ENCODE measurements around the gene ABCB4.

The ABCB4 gene

GRCh38 chr7:87361320-87361719, 114.2 kb downstream of the ABCB4 start:
- H3K36me3 ChIP-seq (ENCODE audit: control insufficient read depth in 4 of 4, insufficient read depth in 4 of 4, low read length in 3 of 4), result peaks cover 4 to 18% (median 10%) of the 10 kb centered on the region in 4 experiments
- H3K9me3 ChIP-seq (ENCODE audit: control extremely low read depth in 1 of 5, control insufficient read depth in 4 of 5, insufficient read depth in 2 of 5, low read depth in 1 of 5, low read length in 4 of 5), result no peaks in the 10 kb centered on the region
- DNase-seq, result no peak
- no peak overlapping the region for H3K27ac ChIP-seq (ENCODE audit: insufficient read depth in 1 of 2, low read depth in 1 of 2, low read length in 2 of 2, poor library complexity in 1 of 2, severe bottlenecking in 2 of 2)
- POLR2A ChIA-PET, result interaction anchor here (0.6 kb wide), 1 partner anchor 788 kb away, joined by 3 read pairs; no protein-coding TSS in a partner anchor
- H3K27me3 ChIP-seq (replicated peaks in 2 of 5; ENCODE audit: control insufficient read depth in 4 of 5, insufficient read depth in 5 of 5, low read length in 4 of 5), result no peaks in the 10 kb centered on the region
- CTCF ChIA-PET, result interaction anchor here (1.1 to 1.7 kb wide), 3 partner anchors 15 to 19 kb away, joined by 3 to 4 read pairs (median 3); partner anchors contain the start of gene CROT
- WGBS (ENCODE audit: insufficient coverage), result 100% methylated on average over 2 of the region's 2 CpGs
- H3K4me1 ChIP-seq (ENCODE audit: control extremely low read depth in 1 of 4, control insufficient read depth in 4 of 4, insufficient read depth in 4 of 4, low read length in 3 of 4), result no peaks in the 10 kb centered on the region
- H3K4me3 ChIP-seq (ENCODE audit: control insufficient read depth in 1 of 7, extremely low read depth in 1 of 7, insufficient read depth in 4 of 7, low read depth in 2 of 7, low read length in 6 of 7), result no peak overlapping the region

- no CpG with 5 or more reads among the region's 2 CpGs for WGBS (ENCODE audit: insufficient coverage)
- Histone ChIP-seq H3K27me3 (replicated peaks in 2 of 5; ENCODE audit: control insufficient read depth in 4 of 5, insufficient read depth in 5 of 5, low read length in 4 of 5) (no peaks in the 10 kb centered on the region), H3K9me3 (ENCODE audit: control extremely low read depth in 1 of 5, control insufficient read depth in 4 of 5, insufficient read depth in 2 of 5, low read depth in 1 of 5, low read length in 4 of 5) (peaks cover 0 to 12% (median 2%) of the 10 kb centered on the region in 5 experiments), H3K36me3 (ENCODE audit: control insufficient read depth in 4 of 4, insufficient read depth in 4 of 4, low read length in 3 of 4) (peaks cover 7 to 28% (median 11%) of the 10 kb centered on the region in 4 experiments), H3K27ac (ENCODE audit: insufficient read depth in 1 of 2, low read depth in 1 of 2, low read length in 2 of 2, poor library complexity in 1 of 2, severe bottlenecking in 2 of 2) (no peak overlapping the region), H3K4me1 (ENCODE audit: control extremely low read depth in 1 of 4, control insufficient read depth in 4 of 4, insufficient read depth in 4 of 4, low read length in 3 of 4) (no peaks in the 10 kb centered on the region), H3K4me3 (ENCODE audit: control insufficient read depth in 1 of 7, extremely low read depth in 1 of 7, insufficient read depth in 4 of 7, low read depth in 2 of 7, low read length in 6 of 7) (no peak overlapping the region)
- CTCF ChIA-PET, result no interaction called here
- POLR2A ChIA-PET, result no interaction called here
- no peak for DNase-seq
These were observed 116.1 kb downstream of the ABCB4 start for GRCh38 chr7:87359366-87359765.

DNA sequence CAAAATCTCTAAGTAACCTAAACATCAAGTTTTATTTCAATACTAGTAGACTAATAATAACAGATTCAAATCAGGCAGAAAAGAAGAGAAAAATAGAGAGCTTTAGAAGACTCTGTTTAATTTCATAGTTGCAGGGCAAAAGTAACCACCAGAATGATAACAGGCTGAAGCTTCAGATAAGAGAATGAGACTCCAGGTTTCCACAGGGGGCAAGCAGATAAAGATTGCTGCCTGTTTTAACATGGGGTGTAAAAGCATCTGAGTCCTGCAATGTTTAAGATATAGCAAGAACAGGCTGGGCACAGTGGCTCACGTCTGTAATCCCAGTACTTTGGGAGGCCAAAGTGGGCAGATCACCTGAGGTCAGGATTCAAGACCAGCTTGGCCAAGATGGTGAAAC, 119.0 kb downstream of the ABCB4 start:
- WGBS (ENCODE audit: insufficient coverage), result 83% methylated on average over 1 of the region's 1 CpG
- peaks cover 16 to 51% (median 18%) of the 10 kb centered on the region in 4 experiments for H3K36me3 ChIP-seq (ENCODE audit: control insufficient read depth in 4 of 4, insufficient read depth in 4 of 4, low read length in 3 of 4)
- peaks cover 0 to 26% (median 5%) of the 10 kb centered on the region in 5 experiments for H3K9me3 ChIP-seq (ENCODE audit: control extremely low read depth in 1 of 5, control insufficient read depth in 4 of 5, insufficient read depth in 2 of 5, low read depth in 1 of 5, low read length in 4 of 5)
- no peak overlapping the region for H3K4me3 ChIP-seq (ENCODE audit: control insufficient read depth in 1 of 7, extremely low read depth in 1 of 7, insufficient read depth in 4 of 7, low read depth in 2 of 7, low read length in 6 of 7)
- CTCF ChIA-PET, result interaction anchor here (1.6 kb wide), 1 partner anchor 42 kb away, joined by 3 read pairs; no protein-coding TSS in a partner anchor
- peak in 2 of 3 donors; percentile 19 to 56 for DNase-seq
- H3K27me3 ChIP-seq (replicated peaks in 2 of 5; ENCODE audit: control insufficient read depth in 4 of 5, insufficient read depth in 5 of 5, low read length in 4 of 5), result no peaks in the 10 kb centered on the region
- H3K4me1 ChIP-seq (ENCODE audit: control extremely low read depth in 1 of 4, control insufficient read depth in 4 of 4, insufficient read depth in 4 of 4, low read length in 3 of 4), result no peaks in the 10 kb centered on the region
- POLR2A ChIA-PET, result no interaction called here
- H3K27ac ChIP-seq (ENCODE audit: insufficient read depth in 1 of 2, low read depth in 1 of 2, low read length in 2 of 2, poor library complexity in 1 of 2, severe bottlenecking in 2 of 2), result no peak overlapping the region

- peak in 2 of 3 donors; percentile 29 to 48 for DNase-seq
- no peaks in the 10 kb centered on the region for H3K27me3 ChIP-seq (replicated peaks in 2 of 5; ENCODE audit: control insufficient read depth in 4 of 5, insufficient read depth in 5 of 5, low read length in 4 of 5)
- H3K9me3 ChIP-seq (ENCODE audit: control extremely low read depth in 1 of 5, control insufficient read depth in 4 of 5, insufficient read depth in 2 of 5, low read depth in 1 of 5, low read length in 4 of 5), result peaks cover 0 to 26% (median 5%) of the 10 kb centered on the region in 5 experiments
- POLR2A ChIA-PET, result no interaction called here
- H3K4me3 ChIP-seq (ENCODE audit: control insufficient read depth in 1 of 7, extremely low read depth in 1 of 7, insufficient read depth in 4 of 7, low read depth in 2 of 7, low read length in 6 of 7), result no peak overlapping the region
- H3K27ac ChIP-seq (ENCODE audit: insufficient read depth in 1 of 2, low read depth in 1 of 2, low read length in 2 of 2, poor library complexity in 1 of 2, severe bottlenecking in 2 of 2), result no peak overlapping the region
- peaks cover 22 to 64% (median 27%) of the 10 kb centered on the region in 4 experiments for H3K36me3 ChIP-seq (ENCODE audit: control insufficient read depth in 4 of 4, insufficient read depth in 4 of 4, low read length in 3 of 4)
- 100% methylated on average over 1 of the region's 3 CpGs for WGBS (ENCODE audit: insufficient coverage)
- no peaks in the 10 kb centered on the region for H3K4me1 ChIP-seq (ENCODE audit: control extremely low read depth in 1 of 4, control insufficient read depth in 4 of 4, insufficient read depth in 4 of 4, low read length in 3 of 4)
- CTCF ChIA-PET, result no interaction called here
These were observed 120.7 kb downstream of the ABCB4 start for GRCh38 chr7:87354749-87355148.

Measured in common myeloid progenitor, CD34-positive (primary cell).